Smooth muscle cell (in vitro differentiated cells): ENCODE data around the gene OR4F15. TPM values are rescaled to one million over a fixed set of nuclear protein-coding genes. Genes with fewer than 3 reads are reported as not detected.
"Not testable (repeated sequence)": the region's sequence is repeated elsewhere in the genome, so short reads cannot be mapped to it uniquely, and the experiment has no call there.

Experiments
- DNase-seq: peaks from one replicate; lab custom pipeline; 2025; ENCODE audit not compliant: unreplicated experiment; lab: John Stamatoyannopoulos, UW
- H2AFZ ChIP-seq: fragments of 200-600 bp; sonication (generic); 2 replicates; pipeline ENCODE4 v1.6.0; 2016; ENCODE audit warnings: antibody characterized with exemption, low read depth, mild to moderate bottlenecking
- H3F3A ChIP-seq: fragments of 200-600 bp; sonication (generic); 2 replicates; pipeline ENCODE4 v1.6.0; 2017; ENCODE audit warnings: antibody characterized with exemption, low read depth
- H3K27ac ChIP-seq: fragments of 200-600 bp; sonication (generic); 2 replicates; pipeline ENCODE4 v1.5.1; 2016; ENCODE audit warnings: low read depth, mild to moderate bottlenecking
- H3K27me3 ChIP-seq: fragments of 200-600 bp; sonication (generic); 2 replicates; pipeline ENCODE4 v1.6.1; 2016; ENCODE audit warnings: low read depth, mild to moderate bottlenecking
- H3K36me3 ChIP-seq: fragments of 200-600 bp; sonication (generic); 2 replicates; pipeline ENCODE4 v1.5.1; 2016; ENCODE audit warnings: low read depth
- H3K4me1 ChIP-seq: fragments of 200-600 bp; sonication (generic); 2 replicates; pipeline ENCODE4 v1.5.1; 2016; ENCODE audit warnings: low read depth
- H3K4me2 ChIP-seq: fragments of 200-600 bp; sonication (generic); 2 replicates; pipeline ENCODE4 v1.6.0; 2016; ENCODE audit warnings: mild to moderate bottlenecking
- H3K4me3 ChIP-seq: fragments of 200-600 bp; sonication (generic); 2 replicates; pipeline ENCODE4 v1.5.1; 2016; ENCODE audit warnings: mild to moderate bottlenecking
- H3K79me2 ChIP-seq: fragments of 200-600 bp; sonication (generic); 2 replicates; pipeline ENCODE4 v1.6.0; 2016; ENCODE audit warnings: low read depth, mild to moderate bottlenecking
- H3K9ac ChIP-seq: fragments of 200-600 bp; sonication (generic); 2 replicates; pipeline ENCODE4 v1.6.0; 2016; ENCODE audit warnings: low read depth
- H3K9me3 ChIP-seq: fragments of 200-600 bp; sonication (generic); replicated peaks from 2 replicates; pipeline ENCODE4 v1.5.1; 2016; ENCODE audit warnings: low read depth
- H4K20me1 ChIP-seq: fragments of 200-600 bp; sonication (generic); 2 replicates; pipeline ENCODE4 v1.6.0; 2016; ENCODE audit warnings: low read depth
- WGBS: methylation state at CpG from one replicate; pipeline ENCODE4 v1.1.7; 2016; ENCODE audit warnings: low lambda C conversion rate; 5-methylcytosine and 5-hydroxymethylcytosine counted together
- polyA plus RNA-seq: library from polyadenylated mRNA; unstranded; fragments of >200 nt; fragmentation: Nextera tagmentation; extraction: Ambion mirVana; gene quantifications from 2 replicates; pipeline ENCODE4 v1.2.1, GENCODE V29; 2016
- total RNA-seq: library from RNA; depleted of rRNA; stranded (reverse); fragments of >200 nt; gene quantifications from 2 replicates; pipeline ENCODE4 v1.2.3, GENCODE V29; 2014
- TF ChIP-seq, protein P1 (sequence below): fragments of 200-600 bp; sonication (generic); IDR thresholded peaks from 2 replicates; pipeline ENCODE4 v1.5.1; 2017; ENCODE audit warnings: borderline replicate concordance, mild to moderate bottlenecking, antibody characterized with exemption; ENCODE audit not compliant: insufficient read depth, poor library complexity, severe bottlenecking

Gene OR4F15
- total and polyA plus RNA-seq, 2 experiments from 2014 or later: not detected

GRCh38 chr15:101781928-101782327, 30.1 kb upstream of the OR4F15 start:
- WGBS: 84% methylated on average over 9 of the region's 9 CpGs
- Histone ChIP-seq H3K4me2 (no peak overlapping the region), H3F3A (no peaks in the 10 kb centered on the region), H3K4me3 (no peak overlapping the region), H3K9me3 (no peaks in the 10 kb centered on the region), H3K9ac (no peak overlapping the region), H2AFZ (no peak overlapping the region), H3K36me3 (no peaks in the 10 kb centered on the region), H3K27ac (no peak overlapping the region), H4K20me1 (no peaks in the 10 kb centered on the region), H3K4me1 (no peaks in the 10 kb centered on the region), H3K79me2 (no peaks in the 10 kb centered on the region), H3K27me3 (peaks cover 28% of the 10 kb centered on the region)
- TF ChIP-seq, protein P1, sequence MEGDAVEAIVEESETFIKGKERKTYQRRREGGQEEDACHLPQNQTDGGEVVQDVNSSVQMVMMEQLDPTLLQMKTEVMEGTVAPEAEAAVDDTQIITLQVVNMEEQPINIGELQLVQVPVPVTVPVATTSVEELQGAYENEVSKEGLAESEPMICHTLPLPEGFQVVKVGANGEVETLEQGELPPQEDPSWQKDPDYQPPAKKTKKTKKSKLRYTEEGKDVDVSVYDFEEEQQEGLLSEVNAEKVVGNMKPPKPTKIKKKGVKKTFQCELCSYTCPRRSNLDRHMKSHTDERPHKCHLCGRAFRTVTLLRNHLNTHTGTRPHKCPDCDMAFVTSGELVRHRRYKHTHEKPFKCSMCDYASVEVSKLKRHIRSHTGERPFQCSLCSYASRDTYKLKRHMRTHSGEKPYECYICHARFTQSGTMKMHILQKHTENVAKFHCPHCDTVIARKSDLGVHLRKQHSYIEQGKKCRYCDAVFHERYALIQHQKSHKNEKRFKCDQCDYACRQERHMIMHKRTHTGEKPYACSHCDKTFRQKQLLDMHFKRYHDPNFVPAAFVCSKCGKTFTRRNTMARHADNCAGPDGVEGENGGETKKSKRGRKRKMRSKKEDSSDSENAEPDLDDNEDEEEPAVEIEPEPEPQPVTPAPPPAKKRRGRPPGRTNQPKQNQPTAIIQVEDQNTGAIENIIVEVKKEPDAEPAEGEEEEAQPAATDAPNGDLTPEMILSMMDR: no peak
- no peak for DNase-seq

DNA sequence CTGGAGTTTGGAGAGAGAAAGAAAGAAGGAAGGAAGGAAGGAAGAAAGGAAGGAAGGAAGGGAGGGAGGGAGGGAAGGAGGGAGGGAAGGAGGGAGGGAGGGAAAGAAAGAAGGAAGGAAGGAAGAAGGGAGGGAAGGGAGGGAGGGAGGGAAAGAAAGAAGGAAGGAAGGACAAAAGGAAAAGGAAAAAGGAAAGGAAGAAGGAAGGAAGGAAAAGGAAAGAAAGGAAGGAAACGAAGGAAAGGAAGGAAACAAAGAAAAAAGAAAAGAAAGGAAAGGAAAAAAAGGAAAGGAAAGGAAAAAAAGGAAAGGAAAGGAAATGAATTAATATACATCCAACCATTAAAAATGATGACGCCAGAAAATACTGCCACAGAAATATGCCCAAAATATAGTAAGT, 27.4 kb upstream of the OR4F15 start:
- H3K36me3 ChIP-seq: no peaks in the 10 kb centered on the region
- H3K27ac ChIP-seq: no peak overlapping the region
- no peak overlapping the region for H3K4me3 ChIP-seq
- no peaks in the 10 kb centered on the region for H3F3A ChIP-seq
- H3K9me3 ChIP-seq: no peaks in the 10 kb centered on the region
- H3K9ac ChIP-seq: no peak overlapping the region
- no peak overlapping the region for H2AFZ ChIP-seq
- 18% methylated on average over 2 of the region's 2 CpGs for WGBS
- peaks cover 28% of the 10 kb centered on the region for H3K27me3 ChIP-seq
- no peaks in the 10 kb centered on the region for H3K4me1 ChIP-seq
- no peaks in the 10 kb centered on the region for H3K79me2 ChIP-seq
- no peaks in the 10 kb centered on the region for H4K20me1 ChIP-seq
- TF ChIP-seq, protein P1: no peak
- H3K4me2 ChIP-seq: no peak overlapping the region
- no peak for DNase-seq

GRCh38 chr15:101786422-101786821, 25.6 kb upstream of the OR4F15 start:
- H3F3A ChIP-seq, H3K4me1 ChIP-seq, H3K36me3 ChIP-seq, H3K9me3 ChIP-seq, DNase-seq, H3K4me2 ChIP-seq, H3K27ac ChIP-seq, H3K9ac ChIP-seq, H3K79me2 ChIP-seq, H2AFZ ChIP-seq, H3K4me3 ChIP-seq, H4K20me1 ChIP-seq: not testable (repeated sequence)
- 76% methylated on average over 2 of the region's 2 CpGs for WGBS
- H3K27me3 ChIP-seq: peaks cover 32% of the 10 kb centered on the region

- 86% methylated on average over 2 of the region's 2 CpGs for WGBS
- not testable (repeated sequence) for H3K4me2 ChIP-seq, H3K27ac ChIP-seq, H3F3A ChIP-seq, H3K36me3 ChIP-seq, H3K4me1 ChIP-seq, H3K9me3 ChIP-seq, H3K4me3 ChIP-seq, H3K79me2 ChIP-seq, H3K9ac ChIP-seq, H2AFZ ChIP-seq, H4K20me1 ChIP-seq, DNase-seq
- H3K27me3 ChIP-seq: peaks cover 32% of the 10 kb centered on the region
Observed at GRCh38 chr15:101788001-101788400, 24.0 kb upstream of the OR4F15 start.

- not testable (repeated sequence) for H3K27ac ChIP-seq, H3K9me3 ChIP-seq, H3K4me2 ChIP-seq, H3K4me1 ChIP-seq, H3K36me3 ChIP-seq, H3K9ac ChIP-seq, H3K4me3 ChIP-seq, H3F3A ChIP-seq, H2AFZ ChIP-seq, H4K20me1 ChIP-seq, DNase-seq, H3K79me2 ChIP-seq
- peaks cover 29% of the 10 kb centered on the region for H3K27me3 ChIP-seq
- 71% methylated on average over 5 of the region's 5 CpGs for WGBS
Observed at GRCh38 chr15:101788503-101789269, 23.3 kb upstream of the OR4F15 start.

DNA sequence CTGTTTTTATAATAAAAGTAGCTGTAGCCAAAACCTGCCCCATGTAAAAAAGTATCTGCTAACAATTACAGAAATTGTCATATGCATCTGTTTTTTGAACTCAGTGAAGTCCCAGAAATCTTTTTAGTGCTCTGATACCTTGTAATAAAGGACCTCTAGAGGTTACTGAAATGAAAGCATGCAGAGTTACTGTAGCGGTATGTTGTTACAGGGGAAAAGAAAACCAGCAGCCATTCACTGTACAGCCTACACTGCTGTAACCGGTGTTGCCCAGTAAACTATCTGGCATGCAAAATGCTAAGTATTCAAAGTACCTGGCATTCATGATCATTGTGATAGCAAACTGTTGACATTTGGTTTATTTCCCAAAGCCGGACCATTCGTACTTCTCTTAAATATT, 21.3 kb upstream of the OR4F15 start:
- not testable (repeated sequence) for H3K4me1 ChIP-seq, H3K79me2 ChIP-seq, H3F3A ChIP-seq, H3K4me2 ChIP-seq, DNase-seq, H3K9ac ChIP-seq, H3K9me3 ChIP-seq, H3K27ac ChIP-seq, H3K36me3 ChIP-seq, H4K20me1 ChIP-seq, H2AFZ ChIP-seq, H3K4me3 ChIP-seq
- H3K27me3 ChIP-seq: peaks cover 12% of the 10 kb centered on the region
- WGBS: 89% methylated on average over 2 of the region's 4 CpGs

DNA sequence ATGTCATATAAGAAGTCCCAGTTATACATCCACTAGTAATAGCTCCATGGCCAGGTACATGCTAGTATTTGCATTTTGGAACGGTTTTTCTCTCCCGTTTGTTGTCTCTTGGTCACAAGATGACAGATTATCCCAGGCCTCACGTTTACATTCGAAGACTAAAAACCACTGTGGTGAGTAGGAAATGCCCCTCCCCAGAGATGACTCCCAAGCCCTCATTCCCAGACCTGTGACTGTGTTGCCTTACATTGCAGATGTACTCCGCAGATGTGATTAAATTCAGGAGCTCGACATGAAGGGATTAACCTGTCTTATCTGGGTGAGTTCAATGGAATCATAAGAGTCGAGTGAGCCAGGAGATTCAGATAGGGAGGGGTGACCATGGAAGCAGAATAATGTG, 18.0 kb upstream of the OR4F15 start:
- not testable (repeated sequence) for H2AFZ ChIP-seq, H3F3A ChIP-seq, H3K36me3 ChIP-seq, H3K79me2 ChIP-seq, H3K4me3 ChIP-seq, H3K4me2 ChIP-seq, H3K9me3 ChIP-seq, DNase-seq, H3K9ac ChIP-seq, H3K27ac ChIP-seq, H3K4me1 ChIP-seq, H4K20me1 ChIP-seq
- peaks cover 11% of the 10 kb centered on the region for H3K27me3 ChIP-seq
- 77% methylated on average over 7 of the region's 7 CpGs for WGBS
